GM19455 (cell line): ENCODE measurements around the gene PTPN4.

Source experiments
- ATAC-seq: cut with Tn5 transposase; IDR thresholded peaks from one replicate; pipeline ENCODE4 v1.9.1; 2021; ENCODE audit not compliant: unreplicated experiment

Gene PTPN4

DNA sequence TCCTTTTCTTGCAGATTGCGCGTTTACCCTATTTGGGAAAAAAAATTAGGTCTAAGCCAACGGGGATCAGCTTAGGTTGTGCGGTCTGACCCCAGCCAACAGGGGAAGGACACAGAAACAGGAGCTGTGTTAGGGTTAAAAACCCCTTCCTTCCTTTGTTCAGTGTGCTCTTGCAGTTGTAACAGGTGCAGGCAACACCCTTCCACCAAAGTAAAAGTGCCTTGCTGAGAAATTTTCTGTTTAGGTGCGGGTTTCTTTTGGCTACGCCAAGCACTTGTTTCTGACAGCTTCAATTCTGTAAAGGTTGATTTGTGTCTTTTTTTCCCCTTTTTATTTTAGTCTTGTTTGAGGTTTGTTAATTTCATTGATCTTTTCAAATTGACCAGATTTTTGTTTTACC lies 92.5 kb downstream of the PTPN4 start:
- no peak for ATAC-seq

DNA sequence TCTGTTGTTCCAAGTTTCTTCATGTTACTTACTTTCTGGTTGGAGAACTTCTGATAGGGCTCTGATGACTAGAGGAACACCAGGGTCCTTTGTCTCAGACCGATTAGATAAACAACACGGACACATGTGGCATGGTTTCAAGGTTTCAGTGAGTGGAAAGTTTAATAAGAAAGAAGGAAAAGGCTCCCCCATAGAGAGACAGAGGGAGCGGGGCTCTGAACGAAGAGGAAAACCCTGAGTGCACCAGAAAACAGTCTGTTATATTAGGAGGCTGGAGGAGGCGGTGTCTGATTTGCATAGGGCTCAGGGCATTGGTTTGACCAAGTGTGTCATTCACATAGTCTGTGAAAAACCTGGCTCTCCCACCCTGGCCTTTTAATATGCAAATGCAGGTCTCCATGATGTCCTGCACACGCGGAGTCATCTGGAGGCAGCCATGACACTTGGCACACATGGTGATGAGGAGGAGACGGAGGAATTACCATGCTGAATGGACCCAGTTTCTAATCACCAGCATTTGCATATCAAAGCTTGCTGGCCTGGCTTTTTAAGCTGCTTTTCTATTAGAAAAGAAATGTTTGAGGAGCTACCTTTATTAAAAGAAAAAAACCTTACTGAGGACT lies 94.2 kb downstream of the PTPN4 start:
- no peak for ATAC-seq

DNA sequence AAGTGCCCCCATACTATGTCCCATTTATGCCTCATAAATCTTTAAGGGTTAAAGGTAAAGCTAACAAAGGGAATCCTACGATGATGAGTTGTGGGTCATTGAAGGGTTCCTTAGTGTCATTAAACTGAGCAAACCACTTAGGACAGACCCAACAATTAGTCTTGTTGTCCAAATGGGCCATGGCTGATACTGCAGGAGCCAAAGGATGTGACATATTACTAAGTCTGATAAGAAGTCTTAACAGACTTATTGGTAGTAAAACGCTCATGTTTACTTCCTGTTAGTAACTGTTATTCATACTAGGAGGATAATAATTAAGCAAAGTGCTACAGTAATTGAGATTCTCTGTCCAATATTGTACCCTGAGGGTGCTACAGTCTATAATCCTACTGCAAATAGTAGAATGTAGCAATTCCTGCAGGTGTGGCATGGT lies 96.8 kb downstream of the PTPN4 start:
- no peak for ATAC-seq

DNA sequence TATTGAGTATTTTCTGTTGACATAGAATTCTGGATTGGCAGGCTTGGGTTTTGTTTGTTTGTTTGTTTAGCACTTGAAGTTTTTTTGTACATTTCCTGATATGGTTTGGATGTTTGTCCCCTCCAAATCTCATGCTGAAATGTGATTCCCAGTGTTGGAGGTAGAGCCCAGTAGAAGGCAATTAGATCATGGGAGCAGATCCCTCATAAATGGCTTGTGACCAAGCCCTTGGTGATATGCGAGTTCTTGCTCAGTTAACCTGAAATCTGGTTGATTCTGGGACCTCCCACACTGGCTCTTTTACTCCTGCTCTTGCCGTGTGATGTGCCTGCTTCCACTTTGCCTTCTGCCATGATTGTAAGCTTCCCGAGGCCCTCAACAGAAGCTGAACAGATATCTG lies 98.0 kb downstream of the PTPN4 start:
- no peak for ATAC-seq

DNA sequence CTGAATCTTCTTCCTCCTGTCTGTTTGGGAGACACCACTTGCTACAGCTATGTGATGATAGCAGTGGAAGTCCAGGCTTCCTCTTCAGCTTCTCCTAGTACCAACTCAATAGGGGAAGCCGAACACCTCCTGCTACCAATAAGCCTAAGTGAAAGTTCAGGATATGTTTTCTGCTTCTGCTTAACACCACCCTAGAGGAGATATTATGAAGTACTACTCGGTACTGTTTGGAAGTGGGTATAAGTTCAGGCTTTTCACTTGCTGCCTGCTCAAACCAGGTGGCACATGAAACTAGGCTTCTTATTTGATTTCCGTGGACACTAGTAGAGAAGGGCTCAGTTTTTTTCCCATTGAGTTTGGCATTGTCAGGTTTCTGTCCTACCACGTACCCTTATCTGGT lies 99.8 kb downstream of the PTPN4 start:
- no peak for ATAC-seq

DNA sequence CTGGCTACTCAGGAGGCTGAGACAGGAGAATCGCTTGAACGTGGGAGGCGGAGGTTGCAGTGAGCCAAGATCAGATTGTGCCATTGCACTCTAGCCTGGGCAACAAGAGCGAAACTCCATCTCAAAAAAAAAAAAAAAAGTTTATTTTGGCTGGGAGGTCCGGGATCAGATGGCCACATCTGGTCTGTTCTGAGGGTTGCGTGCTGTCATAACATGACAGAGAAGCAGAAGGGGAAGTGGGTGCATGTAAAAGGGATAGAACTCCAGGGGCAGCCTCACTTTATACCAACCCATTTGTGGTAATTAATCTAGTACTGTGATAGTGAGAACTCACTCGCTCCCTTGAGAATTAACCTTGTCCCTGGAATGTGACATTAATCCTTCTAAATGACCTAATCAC lies 101.2 kb downstream of the PTPN4 start:
- no peak for ATAC-seq

DNA sequence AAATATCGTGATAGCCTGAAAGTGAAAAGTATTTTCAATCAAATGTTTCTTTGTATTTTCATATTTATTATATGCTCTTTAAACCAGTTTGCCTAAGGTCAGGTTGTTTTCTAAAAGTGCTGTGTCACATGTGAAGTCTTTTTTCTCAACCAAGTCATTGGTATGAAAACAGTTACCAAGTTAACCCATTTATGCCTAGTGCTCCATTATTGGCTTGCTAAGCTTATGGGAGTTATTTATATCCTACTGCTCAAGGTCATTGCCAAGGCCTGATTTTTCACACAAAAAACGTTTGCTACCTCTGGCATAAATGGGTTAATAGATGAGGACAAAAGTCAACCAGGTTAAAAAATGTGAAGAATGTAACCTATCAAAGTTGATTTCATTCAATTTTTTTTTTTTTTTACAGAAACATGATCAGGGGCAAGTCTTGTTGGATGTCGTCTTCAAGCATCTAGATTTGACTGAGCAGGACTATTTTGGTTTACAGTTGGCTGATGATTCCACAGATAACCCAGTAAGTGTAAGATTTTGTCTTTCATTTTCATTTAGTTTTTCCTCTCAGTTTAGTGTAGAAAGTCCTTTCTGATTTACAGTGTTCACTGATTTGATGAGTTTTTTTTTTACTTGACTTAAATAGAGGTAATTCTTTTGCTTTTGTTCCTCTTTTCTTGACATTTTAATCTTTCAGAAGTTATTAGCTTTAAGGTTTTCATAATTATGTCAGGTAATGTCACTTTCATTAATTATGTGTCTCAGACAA lies 102.6 kb downstream of the PTPN4 start:
- peak; percentile 76 for ATAC-seq

DNA sequence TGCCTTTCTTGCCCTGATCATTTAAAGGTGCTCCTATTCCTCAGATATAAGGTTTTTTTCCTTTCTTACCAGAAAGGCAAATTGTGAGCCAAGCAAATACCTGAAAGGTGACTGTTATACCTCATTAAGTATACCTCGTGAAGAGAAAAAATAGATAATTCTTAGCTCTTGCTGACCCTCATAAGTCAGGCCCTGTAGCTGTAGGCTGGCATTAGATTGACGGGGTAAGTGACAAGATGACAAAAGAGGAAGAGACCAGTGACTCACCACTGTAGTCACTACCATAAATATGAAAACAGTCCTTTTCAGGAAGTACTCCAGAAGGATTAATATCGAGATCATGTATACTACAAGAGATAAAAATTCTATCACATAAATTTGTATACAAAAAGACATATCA lies 104.6 kb downstream of the PTPN4 start:
- ATAC-seq: no peak

DNA sequence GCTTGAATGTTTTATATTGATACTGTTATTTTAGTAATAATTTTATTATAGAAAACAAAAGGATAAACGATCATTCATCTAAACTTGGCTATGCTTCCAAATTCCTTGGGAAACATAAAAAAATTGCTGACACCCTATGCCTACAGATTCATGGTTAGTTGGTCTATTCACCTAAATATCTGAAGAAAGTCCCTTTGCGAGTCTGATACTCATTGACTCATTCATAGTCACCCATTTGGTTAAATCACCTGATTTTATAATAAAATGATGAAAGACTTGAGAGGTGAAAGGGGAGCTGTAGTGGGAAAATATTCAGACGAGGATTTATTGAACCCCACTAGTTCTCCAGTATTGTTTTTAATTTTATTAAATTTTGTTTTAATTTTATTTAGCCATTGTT lies 112.0 kb downstream of the PTPN4 start:
- no peak for ATAC-seq

DNA sequence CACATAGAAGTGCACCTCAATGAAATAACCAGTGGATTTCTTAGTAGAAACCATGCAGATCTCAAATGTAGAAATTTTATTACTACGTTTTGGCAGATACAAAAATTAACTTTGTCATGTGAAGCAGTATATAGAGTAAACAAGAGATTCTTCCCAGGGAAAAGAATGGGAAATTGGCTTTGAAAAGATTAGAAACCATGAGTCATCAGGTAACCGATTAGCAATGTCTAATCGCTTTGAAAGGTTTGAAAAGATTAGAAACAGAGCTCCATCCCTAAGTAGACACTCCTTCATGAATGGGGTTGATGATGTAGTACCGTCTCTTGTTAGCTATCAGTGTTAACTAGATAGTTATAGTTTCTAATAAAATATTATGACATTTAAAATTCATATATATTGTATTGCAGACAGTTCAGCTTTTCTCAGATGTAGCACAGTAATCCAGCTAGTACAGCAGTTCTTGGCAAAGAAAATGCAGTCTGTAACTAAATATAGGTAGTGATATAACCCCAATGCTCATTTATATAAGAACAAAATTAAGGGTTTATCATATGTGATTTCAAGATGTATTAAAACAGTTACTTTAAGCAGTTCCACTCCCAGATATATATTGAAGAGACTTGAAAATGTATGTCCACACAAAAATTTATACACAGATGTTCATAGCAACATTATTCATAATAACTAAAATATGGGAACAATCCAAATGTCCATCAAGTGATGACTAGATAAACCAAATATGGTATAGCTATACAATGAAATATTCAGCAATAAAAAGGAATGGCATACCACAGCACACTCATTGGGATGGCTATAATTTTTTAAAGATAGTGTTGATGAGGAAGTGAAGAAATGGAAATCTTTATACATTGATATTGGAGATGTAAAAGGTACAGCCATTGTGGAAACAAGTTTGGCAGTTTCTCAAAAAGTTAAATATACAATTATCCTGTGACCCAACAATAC lies 113.9 kb downstream of the PTPN4 start:
- ATAC-seq: no peak

DNA sequence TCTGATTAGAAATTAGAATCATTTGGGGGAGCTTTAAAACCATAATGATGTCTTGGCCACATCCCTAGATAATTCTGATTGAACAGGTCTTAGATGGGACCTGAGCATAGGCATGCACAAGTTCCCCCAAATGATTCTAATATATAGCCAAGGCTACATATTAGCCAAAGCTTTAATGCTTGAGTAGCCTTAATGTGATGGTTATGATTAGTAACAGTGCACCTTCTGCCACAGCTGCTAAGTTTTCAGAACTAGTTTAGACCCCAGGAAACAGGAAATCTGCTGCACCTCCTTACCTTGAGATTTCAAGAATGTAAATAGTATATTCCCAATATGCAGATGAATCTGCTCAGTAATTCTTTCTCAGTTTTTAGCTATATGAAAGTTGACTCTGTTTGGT lies 119.8 kb downstream of the PTPN4 start:
- no peak for ATAC-seq

DNA sequence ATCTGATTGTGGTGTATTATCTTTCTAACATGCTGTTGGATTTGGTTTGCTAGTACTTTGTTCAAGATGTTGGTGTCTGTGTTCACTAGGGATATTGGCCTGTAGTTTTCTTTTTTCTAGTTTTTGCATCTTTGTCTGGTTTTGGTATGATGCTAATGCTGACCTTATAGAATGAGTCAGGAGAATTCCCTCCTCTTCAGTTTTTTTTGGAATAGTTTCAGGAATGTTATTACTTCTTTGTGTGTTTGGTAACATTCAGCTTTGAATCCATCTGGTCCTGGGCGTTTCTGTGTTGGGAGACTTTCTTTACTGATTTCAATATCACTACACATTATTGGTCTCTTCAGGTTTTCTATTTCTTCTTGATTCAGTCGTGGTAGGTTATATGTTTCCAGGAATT lies 129.0 kb downstream of the PTPN4 start:
- no peak for ATAC-seq

DNA sequence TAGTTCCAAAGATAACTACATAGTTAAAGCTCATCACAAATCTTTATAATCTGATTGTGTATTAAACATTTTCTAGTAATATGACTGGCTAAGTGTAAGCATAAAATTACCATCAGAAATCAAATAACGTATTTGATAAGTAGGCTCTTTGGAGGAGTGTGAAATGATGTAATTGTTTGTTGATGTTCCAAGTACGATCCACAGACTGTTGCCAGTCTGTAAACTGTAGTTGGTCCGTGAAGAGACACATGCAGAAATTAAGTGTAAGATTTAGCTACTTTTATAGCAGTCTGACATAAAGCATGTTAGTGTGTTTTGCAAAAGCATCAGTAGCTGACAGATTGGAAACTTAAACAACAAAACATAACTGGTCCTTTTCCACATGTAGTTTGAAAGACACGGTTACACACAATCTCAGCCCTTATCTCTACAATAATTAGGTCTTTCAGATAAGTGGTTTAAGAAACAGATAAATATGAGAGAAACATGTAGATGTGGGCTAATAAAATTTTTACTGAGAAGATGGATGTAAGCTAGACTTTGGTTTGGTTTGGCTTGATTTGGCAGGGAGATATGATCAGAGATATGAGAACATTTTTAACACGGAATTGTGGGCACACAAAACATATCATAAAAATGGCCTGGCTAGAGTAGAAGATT lies 138.1 kb downstream of the PTPN4 start:
- ATAC-seq: no peak

DNA sequence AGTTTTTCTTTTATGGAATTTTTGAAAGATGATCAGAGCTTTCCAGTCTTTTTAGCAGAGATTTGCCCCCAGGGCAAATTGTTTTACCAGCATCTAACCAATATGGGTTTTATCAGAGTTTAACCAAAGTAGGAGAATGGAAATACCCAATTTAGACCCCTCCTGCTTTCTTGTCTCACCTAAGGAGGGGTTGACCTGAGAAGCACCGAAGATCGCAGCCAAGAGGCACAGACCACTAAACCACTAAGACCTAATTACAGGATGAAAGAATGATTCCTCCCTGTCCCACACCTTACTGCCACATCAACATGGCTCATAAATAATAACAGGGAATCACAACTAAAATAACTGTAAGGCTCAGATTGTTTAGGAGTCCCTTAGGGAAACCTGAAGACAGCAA lies 141.3 kb downstream of the PTPN4 start:
- no peak for ATAC-seq

DNA sequence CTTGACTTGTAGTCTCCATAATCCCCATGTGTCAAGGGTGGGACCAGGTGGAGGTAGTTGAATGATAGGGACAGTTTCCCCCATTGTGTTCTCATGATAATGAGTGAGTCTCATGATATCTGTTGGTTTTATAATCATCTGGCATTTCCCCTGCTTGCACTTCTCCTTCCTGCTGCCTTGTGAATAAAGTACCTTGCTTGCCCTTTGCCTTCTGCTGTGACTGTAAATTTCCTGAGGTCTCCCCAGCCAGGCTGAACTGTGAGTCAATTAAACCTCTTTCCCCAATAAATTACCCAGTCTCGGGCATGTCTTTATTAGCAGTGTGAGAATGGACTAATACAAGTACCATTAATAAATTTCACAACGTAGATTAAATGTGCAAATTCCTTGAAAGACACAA lies 150.8 kb downstream of the PTPN4 start:
- ATAC-seq: no peak

DNA sequence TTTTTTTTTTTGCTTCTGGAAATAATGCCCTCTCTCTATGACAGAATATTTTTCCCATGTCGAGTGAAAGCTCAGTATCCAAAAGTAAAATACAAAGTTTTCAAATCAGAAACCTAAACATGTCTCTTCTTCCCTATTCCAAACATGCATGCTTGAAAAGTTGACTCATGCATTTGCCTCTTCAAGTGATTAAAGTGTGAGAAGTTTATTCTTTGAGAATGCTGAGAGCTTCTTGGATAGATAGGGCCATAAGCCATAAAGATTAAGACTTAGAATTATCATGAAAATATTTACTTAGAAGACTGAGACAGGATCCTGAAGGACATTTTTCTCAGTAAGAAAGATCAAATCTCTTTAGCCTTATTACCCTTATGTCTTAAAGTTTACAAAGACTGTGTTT lies 154.5 kb downstream of the PTPN4 start:
- ATAC-seq: no peak

DNA sequence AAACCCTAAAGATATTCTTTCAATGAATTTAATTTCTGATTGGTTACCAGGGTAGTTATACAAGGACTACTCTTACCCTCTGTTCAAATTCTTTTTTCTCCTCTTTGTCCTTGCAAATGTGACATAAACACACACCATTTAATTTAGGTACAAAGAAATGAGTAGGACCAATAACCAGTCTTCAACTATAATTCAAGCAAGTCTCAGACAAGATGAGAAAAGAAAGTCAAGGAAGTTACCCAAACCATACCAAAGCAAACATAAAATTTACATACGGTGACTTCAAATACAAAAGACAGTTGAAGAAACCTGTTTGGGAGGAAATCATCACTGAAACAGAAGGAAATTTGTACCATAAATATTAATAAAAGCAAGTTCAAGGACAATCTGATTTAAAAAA lies 162.1 kb downstream of the PTPN4 start:
- no peak for ATAC-seq

DNA sequence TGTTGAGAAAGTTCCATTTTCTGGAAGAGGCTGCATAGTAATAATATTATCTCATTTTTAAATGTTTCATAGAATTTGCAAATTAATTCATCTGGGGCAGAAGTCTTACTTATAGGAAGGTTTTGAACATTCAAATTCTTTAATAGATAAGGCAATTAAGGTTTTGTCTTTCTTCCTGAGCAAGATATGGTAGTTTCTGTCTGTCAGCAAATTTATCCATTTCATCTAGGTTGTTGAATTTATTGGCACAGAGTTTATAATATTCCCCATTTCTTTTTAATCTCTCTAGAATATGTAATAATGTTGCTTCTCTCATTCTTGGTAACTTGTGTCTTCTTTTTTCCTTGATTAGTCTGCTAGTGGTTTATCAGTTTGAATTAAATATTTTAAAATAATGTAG lies 163.0 kb downstream of the PTPN4 start:
- no peak for ATAC-seq

DNA sequence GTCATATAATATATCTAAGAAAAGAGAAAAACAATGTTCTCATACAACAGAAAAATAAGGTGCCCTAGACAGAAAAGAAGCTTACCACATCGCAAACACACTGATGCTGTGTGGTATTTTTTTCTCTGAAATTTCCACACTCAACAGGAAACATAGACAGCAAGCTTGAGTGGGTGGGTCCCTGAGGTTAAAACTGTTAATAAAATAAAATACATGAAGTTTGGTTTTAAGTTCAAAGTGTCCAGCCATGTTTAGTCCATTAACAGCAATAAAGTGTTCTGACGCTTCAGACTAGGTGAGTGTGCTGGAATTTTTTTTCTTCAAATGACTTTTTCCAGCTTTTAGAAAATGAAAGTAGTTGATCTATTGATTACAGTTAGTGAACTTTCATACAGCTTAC lies 169.8 kb downstream of the PTPN4 start:
- no peak for ATAC-seq

DNA sequence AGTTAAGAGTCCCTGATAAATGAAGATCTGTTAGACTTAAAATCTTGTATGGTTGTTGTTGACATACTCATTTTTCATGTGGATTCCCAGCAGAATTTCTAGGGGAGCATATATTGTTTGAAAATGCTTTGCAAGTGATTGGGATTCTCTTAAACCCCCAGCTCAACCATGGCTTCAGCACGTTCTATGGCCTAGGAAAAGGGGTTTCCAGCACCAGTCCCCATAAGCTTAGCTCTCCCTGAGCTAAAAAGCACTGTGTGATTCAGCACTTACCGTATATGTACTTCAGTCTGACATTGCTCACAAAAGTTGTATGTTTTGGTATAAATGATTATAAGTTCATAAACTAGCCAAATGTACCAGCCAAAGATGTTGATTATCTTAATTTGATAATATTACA lies 173.1 kb downstream of the PTPN4 start:
- ATAC-seq: no peak

DNA sequence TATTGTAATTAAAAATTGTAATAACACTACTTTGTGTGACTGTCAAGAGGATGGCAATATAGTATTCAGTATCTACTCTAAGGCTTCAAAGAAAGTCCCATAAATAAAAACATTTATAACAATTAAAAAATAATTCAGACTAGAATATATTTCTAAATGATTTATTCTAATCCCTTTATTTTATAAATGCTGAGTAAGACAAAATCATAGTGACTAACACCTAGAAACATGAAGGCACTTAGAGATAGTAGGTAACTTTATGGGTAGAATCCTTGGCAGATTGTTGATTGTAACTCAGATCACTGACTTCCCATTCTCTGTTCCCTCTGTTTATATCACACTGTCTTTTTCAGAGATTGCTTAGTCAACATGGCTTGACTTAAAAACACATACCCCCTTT lies 174.6 kb downstream of the PTPN4 start:
- no peak for ATAC-seq
